Fibroblast of pulmonary artery (primary cell): ENCODE results near the gene ADAMTSL1.

Experiments
- DNase-seq: peaks from one replicate; pipeline ENCODE4 v3.0.0-alpha.2; 2010; ENCODE audit warnings: low read depth
- H3K4me3 ChIP-seq: replicated peaks from 2 replicates; pipeline ENCODE4 v1.5.1; 2011; ENCODE audit warnings: low read depth, mild to moderate bottlenecking, control low read depth, low read length, moderate library complexity
- TF ChIP-seq, protein P1 (sequence below): IDR thresholded peaks from 2 replicates; pipeline ENCODE4 v1.5.1; 2011; ENCODE audit warnings: mild to moderate bottlenecking, control low read depth, low read length, inconsistent platforms; ENCODE audit errors: missing control alignments

The ADAMTSL1 gene

GRCh38 chr9:18770131-18770908 is 296.4 kb downstream of the ADAMTSL1 start:
- no peak for DNase-seq
- TF ChIP-seq, protein P1, sequence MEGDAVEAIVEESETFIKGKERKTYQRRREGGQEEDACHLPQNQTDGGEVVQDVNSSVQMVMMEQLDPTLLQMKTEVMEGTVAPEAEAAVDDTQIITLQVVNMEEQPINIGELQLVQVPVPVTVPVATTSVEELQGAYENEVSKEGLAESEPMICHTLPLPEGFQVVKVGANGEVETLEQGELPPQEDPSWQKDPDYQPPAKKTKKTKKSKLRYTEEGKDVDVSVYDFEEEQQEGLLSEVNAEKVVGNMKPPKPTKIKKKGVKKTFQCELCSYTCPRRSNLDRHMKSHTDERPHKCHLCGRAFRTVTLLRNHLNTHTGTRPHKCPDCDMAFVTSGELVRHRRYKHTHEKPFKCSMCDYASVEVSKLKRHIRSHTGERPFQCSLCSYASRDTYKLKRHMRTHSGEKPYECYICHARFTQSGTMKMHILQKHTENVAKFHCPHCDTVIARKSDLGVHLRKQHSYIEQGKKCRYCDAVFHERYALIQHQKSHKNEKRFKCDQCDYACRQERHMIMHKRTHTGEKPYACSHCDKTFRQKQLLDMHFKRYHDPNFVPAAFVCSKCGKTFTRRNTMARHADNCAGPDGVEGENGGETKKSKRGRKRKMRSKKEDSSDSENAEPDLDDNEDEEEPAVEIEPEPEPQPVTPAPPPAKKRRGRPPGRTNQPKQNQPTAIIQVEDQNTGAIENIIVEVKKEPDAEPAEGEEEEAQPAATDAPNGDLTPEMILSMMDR, result no peak
- no peak overlapping the region for H3K4me3 ChIP-seq

DNA sequence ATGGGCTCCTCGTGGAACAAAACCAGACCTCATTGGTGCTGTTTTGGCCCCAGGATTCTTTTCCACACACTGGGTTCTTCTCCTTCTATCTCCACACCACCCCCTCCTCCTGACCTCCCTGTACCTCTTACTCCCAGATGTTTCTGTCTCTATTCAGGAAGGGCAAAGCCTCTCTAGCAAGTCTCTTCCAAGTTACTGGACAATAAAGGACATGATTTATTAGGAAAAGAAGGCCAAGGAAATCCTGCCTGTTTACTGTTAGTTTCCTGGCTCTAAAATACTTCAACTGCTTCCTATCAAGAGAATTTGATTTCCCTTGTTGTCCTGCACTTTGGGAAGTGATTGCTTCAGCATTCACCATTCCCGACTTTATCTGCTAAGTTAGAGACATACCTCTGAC is 297.1 kb downstream of the ADAMTSL1 start:
- no peak for DNase-seq
- H3K4me3 ChIP-seq, result no peak overlapping the region
- TF ChIP-seq, protein P1, result no peak

GRCh38 chr9:18771763-18772162 is 297.8 kb downstream of the ADAMTSL1 start:
- TF ChIP-seq, protein P1, result no peak
- no peak for DNase-seq
- no peak overlapping the region for H3K4me3 ChIP-seq

DNA sequence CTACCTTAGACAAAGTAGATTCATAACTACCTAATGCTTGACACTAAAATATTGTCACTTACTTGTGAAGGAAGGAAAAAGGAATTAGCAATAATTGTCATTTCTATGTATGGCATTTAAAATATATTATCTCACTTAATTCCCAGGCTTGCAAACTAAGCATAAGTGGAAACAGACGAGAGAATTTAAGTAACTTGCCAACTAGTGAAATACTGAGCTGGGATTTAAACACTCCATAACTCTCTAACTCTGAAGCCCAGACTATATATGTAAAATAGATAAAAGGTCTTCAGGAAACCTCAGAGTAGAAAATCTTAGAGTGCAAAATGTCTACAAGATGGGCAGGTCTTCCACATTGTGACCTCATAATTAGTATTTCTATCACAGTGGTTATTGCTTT is 301.3 kb downstream of the ADAMTSL1 start:
- no peak overlapping the region for H3K4me3 ChIP-seq
- TF ChIP-seq, protein P1, result no peak
- DNase-seq, result no peak

DNA sequence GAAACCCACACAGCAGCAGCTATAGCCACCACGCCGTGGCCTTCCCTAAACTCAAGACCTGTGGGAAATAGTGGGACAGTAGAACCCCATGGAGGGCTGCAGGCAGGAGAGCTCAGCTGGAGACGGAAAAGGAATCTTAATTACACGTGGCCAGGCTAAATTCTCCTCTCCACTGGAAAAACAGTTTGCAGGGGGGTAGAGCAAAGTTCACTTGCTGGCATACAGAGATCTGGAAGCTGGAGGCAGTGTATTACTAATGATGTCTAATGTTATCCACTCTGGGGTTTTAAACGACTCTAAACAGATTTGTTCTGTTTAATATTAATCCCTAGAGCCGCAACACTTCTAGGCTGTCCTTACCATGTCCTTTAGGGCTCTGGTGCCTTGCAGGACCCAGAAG is 302.0 kb downstream of the ADAMTSL1 start:
- no peak for DNase-seq
- H3K4me3 ChIP-seq, result no peak overlapping the region
- TF ChIP-seq, protein P1, result no peak

GRCh38 chr9:18776836-18777820 is 303.2 kb downstream of the ADAMTSL1 start:
- TF ChIP-seq, protein P1, result no peak
- DNase-seq, result no peak
- no peak overlapping the region for H3K4me3 ChIP-seq
